ENCODE results near the gene ZBTB5.

The ZBTB5 gene

GRCh38 chr9:37508135-37508833, 43.0 kb upstream of the ZBTB5 start:
- WGBS (ENCODE audit: extremely low coverage, insufficient coverage, insufficient read length): no CpG with 5 or more reads among the region's 5 CpGs

GRCh38 chr9:37507566-37508134, 42.4 kb upstream of the ZBTB5 start:
- Histone ChIP-seq H3K4me3 (ENCODE audit: low read depth, low read length) (no peak overlapping the region), H3K27ac (ENCODE audit: low read depth, low read length) (no peak overlapping the region), H3K9me3 (ENCODE audit: insufficient read depth, low read depth, low read length) (no peaks in the 10 kb centered on the region), H4K8ac (ENCODE audit: low read depth, low read length) (no peak overlapping the region), H2BK12ac (ENCODE audit: low read length) (no peak overlapping the region), H3K4ac (ENCODE audit: low read depth, low read length) (no peak overlapping the region), H2BK5ac (ENCODE audit: low read depth, low read length, poor library complexity) (no peak overlapping the region), H2AFZ (ENCODE audit: insufficient read depth, low read length, poor library complexity) (no peak overlapping the region), H3K79me1 (ENCODE audit: low read length) (no peaks in the 10 kb centered on the region), H4K91ac (ENCODE audit: low read depth, low read length) (no peak overlapping the region), H4K12ac (ENCODE audit: low read depth, low read length) (no peak overlapping the region), H2AK5ac (ENCODE audit: low read length) (no peak overlapping the region), H3K79me2 (ENCODE audit: control insufficient read depth, insufficient read depth, low read length, poor library complexity) (no peaks in the 10 kb centered on the region), H3K4me1 (ENCODE audit: control insufficient read depth in 1 of 2, insufficient read depth in 2 of 2, low read length in 2 of 2) (no peaks in the 10 kb centered on the region), H3K4me2 (ENCODE audit: low read length) (no peak overlapping the region), H3K18ac (ENCODE audit: low read length) (no peak overlapping the region), H2BK120ac (ENCODE audit: insufficient read depth, low read length, poor library complexity) (no peak overlapping the region), H3K27me3 (ENCODE audit: insufficient read depth, low read length) (no peaks in the 10 kb centered on the region), H3K14ac (ENCODE audit: low read length) (no peak overlapping the region), H3K23ac (ENCODE audit: low read length) (no peak overlapping the region), H3K9ac (ENCODE audit: low read length) (no peak overlapping the region), H3K36me3 (ENCODE audit: control insufficient read depth in 1 of 2, insufficient read depth in 2 of 2, low read length in 2 of 2) (peaks cover 36 to 44% of the 10 kb centered on the region in 2 experiments)
- WGBS (ENCODE audit: extremely low coverage, insufficient coverage, insufficient read length): no CpG with 5 or more reads among the region's 11 CpGs
- no peak for DNase-seq

More at GRCh38 chr9:37508135-37508833, 43.0 kb upstream of the ZBTB5 start:
- Histone ChIP-seq H3K9me3 (ENCODE audit: insufficient read depth, low read depth, low read length) (no peaks in the 10 kb centered on the region), H3K4me1 (ENCODE audit: control insufficient read depth in 1 of 2, insufficient read depth in 2 of 2, low read length in 2 of 2) (no peaks in the 10 kb centered on the region), H2AFZ (ENCODE audit: insufficient read depth, low read length, poor library complexity) (no peak overlapping the region), H3K18ac (ENCODE audit: low read length) (no peak overlapping the region), H3K4ac (ENCODE audit: low read depth, low read length) (no peak overlapping the region), H4K91ac (ENCODE audit: low read depth, low read length) (no peak overlapping the region), H3K79me2 (ENCODE audit: control insufficient read depth, insufficient read depth, low read length, poor library complexity) (no peaks in the 10 kb centered on the region), H3K9ac (ENCODE audit: low read length) (no peak overlapping the region), H3K36me3 (ENCODE audit: control insufficient read depth in 1 of 2, insufficient read depth in 2 of 2, low read length in 2 of 2) (peaks cover 31 to 39% of the 10 kb centered on the region in 2 experiments), H3K79me1 (ENCODE audit: low read length) (no peaks in the 10 kb centered on the region), H4K8ac (ENCODE audit: low read depth, low read length) (no peak overlapping the region), H2BK12ac (ENCODE audit: low read length) (no peak overlapping the region), H3K4me2 (ENCODE audit: low read length) (no peak overlapping the region), H3K27ac (ENCODE audit: low read depth, low read length) (no peak overlapping the region), H3K23ac (ENCODE audit: low read length) (no peak overlapping the region), H2BK120ac (ENCODE audit: insufficient read depth, low read length, poor library complexity) (no peak overlapping the region), H3K4me3 (ENCODE audit: low read depth, low read length) (no peak overlapping the region), H2BK5ac (ENCODE audit: low read depth, low read length, poor library complexity) (no peak overlapping the region), H3K27me3 (ENCODE audit: insufficient read depth, low read length) (no peaks in the 10 kb centered on the region), H3K14ac (ENCODE audit: low read length) (no peak overlapping the region), H4K12ac (ENCODE audit: low read depth, low read length) (no peak overlapping the region), H2AK5ac (ENCODE audit: low read length) (no peak overlapping the region)
- DNase-seq: no peak

DNA sequence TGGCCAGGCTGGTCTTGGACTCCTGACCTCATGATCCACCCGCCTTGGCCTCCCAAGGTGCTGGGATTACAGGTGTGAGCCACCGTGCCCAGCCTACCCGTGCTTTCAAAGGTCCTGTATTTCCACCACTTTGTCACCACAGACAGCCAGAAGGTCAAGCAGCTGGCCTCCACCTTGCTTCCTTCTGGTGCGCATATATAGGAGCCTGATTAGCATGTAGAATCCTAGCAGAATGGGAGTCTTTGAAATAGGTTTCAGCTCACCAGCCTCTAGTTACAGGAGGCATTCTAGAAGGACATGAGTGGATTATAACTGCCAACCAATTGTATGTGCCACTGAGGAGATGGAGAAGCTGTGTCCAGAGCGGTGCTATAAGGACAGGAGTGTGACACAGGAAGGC, 39.4 kb upstream of the ZBTB5 start:
- H3K4me1 ChIP-seq (ENCODE audit: control insufficient read depth in 1 of 2, insufficient read depth in 2 of 2, low read length in 2 of 2): no peaks in the 10 kb centered on the region
- no peak overlapping the region for H2BK120ac ChIP-seq (ENCODE audit: insufficient read depth, low read length, poor library complexity)
- no peak overlapping the region for H2BK12ac ChIP-seq (ENCODE audit: low read length)
- H3K4me2 ChIP-seq (ENCODE audit: low read length): no peak overlapping the region
- no peak overlapping the region for H3K23ac ChIP-seq (ENCODE audit: low read length)
- no peak overlapping the region for H2AFZ ChIP-seq (ENCODE audit: insufficient read depth, low read length, poor library complexity)
- no peak overlapping the region for H3K9ac ChIP-seq (ENCODE audit: low read length)
- DNase-seq: no peak
- H3K27me3 ChIP-seq (ENCODE audit: insufficient read depth, low read length): no peaks in the 10 kb centered on the region
- H3K14ac ChIP-seq (ENCODE audit: low read length): no peak overlapping the region
- no peak overlapping the region for H3K27ac ChIP-seq (ENCODE audit: low read depth, low read length)
- H4K12ac ChIP-seq (ENCODE audit: low read depth, low read length): no peak overlapping the region
- no peaks in the 10 kb centered on the region for H3K9me3 ChIP-seq (ENCODE audit: insufficient read depth, low read depth, low read length)
- no CpG with 5 or more reads among the region's 5 CpGs for WGBS (ENCODE audit: extremely low coverage, insufficient coverage, insufficient read length)
- no peak overlapping the region for H3K18ac ChIP-seq (ENCODE audit: low read length)
- H3K36me3 ChIP-seq (ENCODE audit: control insufficient read depth in 1 of 2, insufficient read depth in 2 of 2, low read length in 2 of 2): peaks cover 35 to 53% of the 10 kb centered on the region in 2 experiments
- H2AK5ac ChIP-seq (ENCODE audit: low read length): no peak overlapping the region
- no peaks in the 10 kb centered on the region for H3K79me1 ChIP-seq (ENCODE audit: low read length)
- H4K8ac ChIP-seq (ENCODE audit: low read depth, low read length): no peak overlapping the region
- H4K91ac ChIP-seq (ENCODE audit: low read depth, low read length): no peak overlapping the region
- no peak overlapping the region for H2BK5ac ChIP-seq (ENCODE audit: low read depth, low read length, poor library complexity)
- H3K4ac ChIP-seq (ENCODE audit: low read depth, low read length): no peak overlapping the region
- no peak overlapping the region for H3K4me3 ChIP-seq (ENCODE audit: low read depth, low read length)
- H3K79me2 ChIP-seq (ENCODE audit: control insufficient read depth, insufficient read depth, low read length, poor library complexity): no peaks in the 10 kb centered on the region

GRCh38 chr9:37503736-37504135, 38.5 kb upstream of the ZBTB5 start:
- no peak overlapping the region for H4K8ac ChIP-seq (ENCODE audit: low read depth, low read length)
- no peak overlapping the region for H2BK120ac ChIP-seq (ENCODE audit: insufficient read depth, low read length, poor library complexity)
- H3K4me2 ChIP-seq (ENCODE audit: low read length): no peak overlapping the region
- no peaks in the 10 kb centered on the region for H3K79me2 ChIP-seq (ENCODE audit: control insufficient read depth, insufficient read depth, low read length, poor library complexity)
- no peak for DNase-seq
- H3K9ac ChIP-seq (ENCODE audit: low read length): no peak overlapping the region
- no peak overlapping the region for H2AK5ac ChIP-seq (ENCODE audit: low read length)
- no peak overlapping the region for H3K27ac ChIP-seq (ENCODE audit: low read depth, low read length)
- no peaks in the 10 kb centered on the region for H3K27me3 ChIP-seq (ENCODE audit: insufficient read depth, low read length)
- H3K14ac ChIP-seq (ENCODE audit: low read length): no peak overlapping the region
- no peak overlapping the region for H3K4me3 ChIP-seq (ENCODE audit: low read depth, low read length)
- H3K9me3 ChIP-seq (ENCODE audit: insufficient read depth, low read depth, low read length): no peaks in the 10 kb centered on the region
- H2AFZ ChIP-seq (ENCODE audit: insufficient read depth, low read length, poor library complexity): no peak overlapping the region
- WGBS (ENCODE audit: extremely low coverage, insufficient coverage, insufficient read length): no CpG with 5 or more reads among the region's 3 CpGs
- H3K18ac ChIP-seq (ENCODE audit: low read length): no peak overlapping the region
- H3K23ac ChIP-seq (ENCODE audit: low read length): no peak overlapping the region
- no peaks in the 10 kb centered on the region for H3K4me1 ChIP-seq (ENCODE audit: control insufficient read depth in 1 of 2, insufficient read depth in 2 of 2, low read length in 2 of 2)
- no peak overlapping the region for H4K12ac ChIP-seq (ENCODE audit: low read depth, low read length)
- H2BK5ac ChIP-seq (ENCODE audit: low read depth, low read length, poor library complexity): no peak overlapping the region
- no peak overlapping the region for H3K4ac ChIP-seq (ENCODE audit: low read depth, low read length)
- H4K91ac ChIP-seq (ENCODE audit: low read depth, low read length): no peak overlapping the region
- H2BK12ac ChIP-seq (ENCODE audit: low read length): no peak overlapping the region
- H3K79me1 ChIP-seq (ENCODE audit: low read length): no peaks in the 10 kb centered on the region
- peaks cover 31 to 55% of the 10 kb centered on the region in 2 experiments for H3K36me3 ChIP-seq (ENCODE audit: control insufficient read depth in 1 of 2, insufficient read depth in 2 of 2, low read length in 2 of 2)

All from trophoblast cell (in vitro differentiated cells and primary cell).